NOMO-1 (cell line): Measurements from ENCODE around the gene ZNF440.
A peak's percentile ranks its signal among the peaks of the same experiment; 100 is the strongest.
"Not testable (repeated sequence)": the region's sequence is repeated elsewhere in the genome, so short reads cannot be mapped to it uniquely, and the experiment has no call there.

Experiments used
- DNase-seq, 2 experiments: peaks; one replicate each; lab custom pipeline; 2025; ENCODE audit not compliant: unreplicated experiment in 2 of 2; lab: John Stamatoyannopoulos, UW

Gene ZNF440

DNA sequence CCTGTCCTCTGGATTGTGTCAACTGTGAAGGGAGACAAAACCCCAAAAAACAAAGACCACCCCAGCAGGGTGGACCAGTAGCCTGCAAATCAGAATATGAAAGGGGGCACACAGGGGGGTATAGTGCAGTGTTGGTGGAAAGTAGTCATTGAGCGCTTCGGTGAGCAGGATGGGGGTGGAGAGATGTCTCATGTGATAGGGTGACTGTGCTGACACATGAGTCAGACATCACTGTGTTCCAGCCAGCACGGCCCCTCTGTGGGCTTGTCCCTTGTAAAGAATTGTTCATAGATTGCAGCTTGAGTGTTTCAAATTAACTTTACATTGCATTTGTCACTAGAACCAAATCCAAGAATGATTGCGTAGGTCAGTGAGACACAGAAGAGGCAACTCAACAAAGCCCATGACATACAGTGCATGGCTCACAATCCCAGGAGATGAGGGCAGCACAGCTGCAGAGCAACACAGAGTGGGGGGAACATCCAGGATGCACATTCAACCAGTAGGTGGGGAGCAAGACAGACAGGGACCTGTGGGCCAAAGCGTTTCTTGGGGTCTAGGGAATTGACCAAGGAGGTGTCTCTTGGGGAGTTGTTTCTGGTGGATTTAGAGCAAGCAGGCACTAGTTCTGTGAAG, 7.5 kb downstream of the ZNF440 start:
- no peak for DNase-seq

DNA sequence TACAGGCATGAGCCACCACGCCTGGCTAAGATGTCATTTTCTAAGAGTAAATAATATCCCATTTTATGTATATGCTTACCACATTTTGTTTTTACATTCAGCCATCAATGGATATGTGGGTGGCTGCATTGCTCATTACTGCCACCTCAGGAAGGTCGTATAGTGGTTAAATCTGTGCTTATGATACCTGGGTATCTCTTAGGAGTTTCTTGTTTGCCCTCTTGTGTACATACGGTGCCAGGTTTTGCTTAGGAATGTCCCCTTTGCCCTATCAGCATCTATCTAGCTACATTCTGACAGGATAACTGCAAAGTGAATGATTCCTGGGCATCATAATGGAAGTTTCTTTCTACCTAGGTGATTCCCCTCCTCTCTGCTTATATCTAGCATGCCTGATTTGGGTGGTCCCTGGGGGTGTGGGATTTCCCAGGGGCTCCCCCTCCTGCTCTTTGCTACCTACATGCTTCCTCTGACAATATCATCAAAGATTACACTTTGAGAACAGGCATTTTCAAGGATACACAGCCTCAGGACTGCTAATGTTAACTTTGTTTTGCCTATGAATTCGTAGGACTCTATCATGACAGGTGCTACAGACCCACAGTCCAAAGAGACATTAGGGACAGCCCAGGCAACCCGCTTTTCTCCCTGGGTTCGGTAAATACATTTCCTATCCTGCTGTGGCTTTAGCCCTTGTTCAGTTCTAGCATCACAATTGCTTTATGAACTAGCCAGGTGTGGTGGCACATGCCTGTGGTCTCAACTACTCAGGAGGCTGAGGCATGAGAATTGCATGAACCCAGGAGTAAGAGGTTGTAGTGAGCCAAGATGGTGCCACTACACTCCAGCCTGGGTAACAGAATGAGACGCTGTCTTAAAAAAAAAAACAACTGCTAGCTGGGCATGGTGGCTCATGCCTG, 15.1 kb downstream of the ZNF440 start:
- not testable (repeated sequence) for DNase-seq

- no peak for DNase-seq
Observed at GRCh38 chr19:11832253-11832912, 18.3 kb downstream of the ZNF440 start.

DNA sequence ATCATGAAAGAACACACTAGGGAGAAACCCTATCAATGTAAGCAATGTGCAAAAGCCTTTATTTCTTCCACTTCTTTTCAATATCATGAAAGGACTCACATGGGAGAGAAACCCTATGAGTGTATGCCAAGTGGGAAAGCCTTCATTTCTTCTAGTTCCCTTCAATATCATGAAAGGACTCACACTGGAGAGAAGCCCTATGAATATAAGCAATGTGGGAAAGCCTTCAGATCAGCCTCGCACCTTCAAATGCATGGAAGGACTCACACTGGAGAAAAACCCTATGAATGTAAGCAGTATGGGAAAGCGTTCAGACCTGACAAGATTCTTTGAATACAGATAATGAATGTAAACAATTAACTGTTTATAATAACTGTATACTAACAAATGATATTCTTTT, 19.5 kb downstream of the ZNF440 start:
- no peak for DNase-seq

DNA sequence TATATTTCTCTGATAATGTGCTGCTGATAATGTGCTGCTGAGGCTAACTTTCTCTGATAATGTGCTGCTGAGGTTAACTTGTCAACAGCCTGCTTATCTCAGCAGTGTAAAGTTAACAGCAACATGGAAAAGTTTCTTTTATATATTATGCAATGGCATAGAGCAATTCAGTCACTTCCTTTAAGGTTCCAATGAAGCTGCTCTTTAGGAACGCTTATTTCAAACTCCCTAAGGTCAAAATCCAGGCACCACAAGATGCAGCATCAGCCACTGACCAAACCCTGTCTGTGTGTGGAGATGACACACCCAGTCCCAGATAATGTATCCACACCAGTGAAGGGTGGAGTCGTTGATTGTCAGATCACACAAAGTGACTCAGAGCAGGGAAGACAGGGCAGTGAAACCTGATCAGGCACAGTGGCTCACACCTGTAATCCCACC, 21.6 kb downstream of the ZNF440 start:
- not testable (repeated sequence) for DNase-seq

GRCh38 chr19:11843722-11844121, 29.6 kb downstream of the ZNF440 start:
- no peak for DNase-seq

- not testable (repeated sequence) for DNase-seq
Observed at GRCh38 chr19:11847615-11848014, 33.5 kb downstream of the ZNF440 start.

GRCh38 chr19:11848200-11848593, 34.1 kb downstream of the ZNF440 start:
- DNase-seq, result no peak

DNA sequence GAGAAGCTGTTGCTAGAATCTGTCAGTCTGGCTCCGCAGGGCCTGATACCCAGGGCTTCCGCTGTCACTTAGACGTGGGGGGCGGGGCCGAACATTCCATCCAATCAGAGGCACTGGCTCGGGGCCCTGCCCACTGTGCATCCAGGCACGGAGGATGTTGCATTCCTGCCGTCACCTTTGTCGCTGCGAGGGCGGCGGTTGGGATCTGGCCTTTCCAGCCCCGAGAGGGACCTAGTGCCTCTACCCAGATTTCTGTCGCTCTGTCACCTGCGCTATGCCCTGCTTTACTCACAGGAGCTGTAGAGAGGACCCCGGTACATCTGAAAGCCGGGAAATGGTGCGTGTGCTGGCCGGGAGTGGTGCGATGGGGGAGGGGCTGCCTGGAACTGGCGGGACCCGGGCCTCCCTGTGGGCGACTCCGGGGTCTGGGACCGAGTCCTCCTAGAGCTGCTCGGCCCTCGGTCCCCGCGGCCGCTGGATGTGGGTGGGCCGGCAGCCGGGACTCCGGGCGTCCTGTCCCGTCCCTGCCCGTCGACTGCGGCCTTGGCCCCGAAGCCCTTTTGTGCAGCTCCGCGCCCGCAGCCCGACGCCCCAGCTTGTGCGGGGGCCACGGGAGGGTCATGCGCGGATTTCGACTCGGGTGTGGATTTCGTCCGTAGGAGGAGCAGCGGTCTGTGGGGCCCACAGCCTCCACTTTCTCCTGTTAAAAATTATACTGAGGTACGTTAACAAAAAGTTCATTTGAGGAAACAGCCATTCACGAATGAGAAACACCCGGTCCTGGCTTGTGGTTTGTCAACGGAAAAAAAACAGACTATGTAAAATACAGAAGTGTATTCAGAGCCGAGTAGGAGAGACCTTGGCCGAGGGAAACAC, 34.8 kb downstream of the ZNF440 start, which contains the start of gene ZNF439:
ZNF439 (plus strand) TSS at position 133 of the 876 bp plus-strand sequence; CDS start at position 275, 142 bp downstream.
- DNase-seq, result peak; percentile 23 to 73

- DNase-seq, result not testable (repeated sequence)
Observed at GRCh38 chr19:11850289-11850688, 36.2 kb downstream of the ZNF440 start.

GRCh38 chr19:11853358-11853757, 39.3 kb downstream of the ZNF440 start:
- DNase-seq, result no peak

GRCh38 chr19:11856596-11857250, 42.6 kb downstream of the ZNF440 start:
- DNase-seq, result no peak

DNA sequence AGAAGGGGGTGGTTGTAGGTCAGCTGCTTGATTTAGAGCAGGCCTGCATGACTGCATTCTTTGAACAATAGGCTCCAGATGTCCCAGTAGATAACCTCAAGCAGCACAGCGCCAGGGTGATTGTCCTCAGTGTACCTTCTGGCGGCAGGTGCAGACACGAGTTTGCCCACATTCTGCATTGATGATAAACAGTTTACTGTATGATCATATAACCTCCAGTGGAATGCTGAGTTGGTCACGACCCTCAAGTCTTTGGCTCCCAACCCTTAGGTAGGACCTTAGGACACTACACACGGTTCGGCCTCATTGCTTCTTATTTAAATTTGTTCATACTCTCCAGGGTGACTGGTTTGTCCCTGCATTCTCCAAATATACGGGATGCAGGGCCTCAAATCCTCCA, 46.6 kb downstream of the ZNF440 start:
- no peak for DNase-seq

DNA sequence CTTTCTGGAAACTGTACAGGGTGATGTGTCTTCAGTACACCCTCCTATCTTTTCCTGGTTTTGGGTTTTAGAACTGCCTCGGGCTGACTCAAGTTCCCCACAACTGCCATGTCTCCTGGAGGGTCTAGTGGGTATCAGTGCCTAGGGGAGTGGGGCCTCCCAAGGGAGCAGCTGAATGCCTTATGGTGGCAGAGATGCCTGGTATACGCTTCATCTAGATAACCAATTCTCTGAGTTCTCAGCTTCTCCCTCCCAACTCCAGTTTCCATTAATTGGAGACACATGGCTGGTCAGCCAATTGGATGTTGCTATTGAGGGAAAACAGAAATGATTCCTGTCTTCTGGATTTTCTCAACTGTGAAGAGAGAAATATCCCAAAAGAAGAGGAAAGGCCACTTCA, 47.2 kb downstream of the ZNF440 start:
- DNase-seq, result no peak

GRCh38 chr19:11867766-11868165, 53.7 kb downstream of the ZNF440 start:
- DNase-seq, result not testable (repeated sequence)

- DNase-seq, result no peak
Observed at GRCh38 chr19:11868188-11868587, 54.1 kb downstream of the ZNF440 start.

- DNase-seq, result no peak
Observed at GRCh38 chr19:11872624-11873023, 58.6 kb downstream of the ZNF440 start.

DNA sequence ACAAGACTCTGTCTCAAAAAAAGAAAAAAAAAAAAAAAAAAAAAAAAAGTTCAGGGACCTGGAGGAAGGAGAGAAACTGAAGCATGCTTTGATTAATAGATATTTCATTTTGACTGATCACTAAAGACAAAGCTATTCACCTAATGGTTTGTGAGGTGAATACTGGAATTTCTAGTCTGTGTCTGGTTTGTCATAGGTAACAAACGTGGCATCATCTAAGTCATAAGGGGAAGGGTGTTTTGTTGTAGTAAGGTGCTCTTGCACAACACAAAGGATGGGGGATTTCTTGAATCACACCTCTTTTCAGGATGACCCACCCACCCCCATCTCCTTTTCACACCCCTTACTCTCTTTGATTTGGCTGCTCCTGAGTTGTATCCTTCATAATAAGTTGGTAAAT, 59.7 kb downstream of the ZNF440 start:
- DNase-seq, result no peak

GRCh38 chr19:11879687-11880266, 65.7 kb downstream of the ZNF440 start:
- DNase-seq, result not testable (repeated sequence)
